HUDEP-2 (cell line): Measurements from ENCODE around the gene FBXO11.
A peak's percentile ranks its signal among the peaks of the same experiment; 100 is the strongest.
"Not testable (repeated sequence)": the region's sequence is repeated elsewhere in the genome, so short reads cannot be mapped to it uniquely, and the experiment has no call there.

ENCODE experiments used
- DNase-seq, 76 experiments: peaks; one replicate each; lab custom pipeline; 2025; ENCODE audit not compliant: unreplicated experiment in 76 of 76; lab: John Stamatoyannopoulos, UW

FBXO11 gene

DNA sequence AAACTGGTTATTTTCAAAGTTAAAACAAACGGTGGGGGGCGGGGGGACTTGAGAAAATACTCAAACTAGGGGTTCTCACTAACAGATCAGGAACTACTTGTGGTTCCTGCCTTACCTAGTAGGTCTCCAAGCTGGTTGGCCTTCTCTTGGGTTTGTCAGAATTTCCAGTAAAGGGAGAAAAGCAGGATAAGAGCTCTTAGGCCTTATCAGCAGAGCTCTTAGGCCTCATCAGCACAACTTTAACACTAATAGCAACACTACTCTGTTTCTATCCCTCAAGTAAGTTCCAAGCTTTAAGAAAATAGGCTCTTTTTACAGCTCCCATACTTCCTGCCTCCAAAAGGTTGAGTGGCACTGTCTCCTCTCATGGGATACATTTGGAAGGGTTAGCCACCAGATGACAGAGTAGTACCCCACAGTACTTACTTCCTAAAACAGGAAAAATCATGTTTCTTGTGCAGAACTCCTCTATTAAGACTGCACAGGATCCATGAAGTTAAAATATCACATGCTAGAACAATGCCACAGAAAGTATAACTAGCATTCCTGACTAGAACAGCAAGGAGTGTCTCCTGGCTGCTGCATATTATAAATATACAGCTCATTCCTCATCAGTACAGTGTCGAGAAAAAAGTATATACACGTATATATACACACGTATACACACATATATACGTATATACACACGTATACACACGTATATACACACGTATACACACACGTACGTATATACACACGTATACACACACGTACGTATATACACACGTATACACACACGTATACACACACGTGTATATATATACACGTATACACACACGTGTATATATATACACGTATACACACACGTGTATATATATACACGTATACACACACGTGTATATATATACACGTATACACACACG, 6.1 kb downstream of the FBXO11 start:
- DNase-seq: peak in 9 of 76 experiments; percentile 3 to 46 (median 22)

DNA sequence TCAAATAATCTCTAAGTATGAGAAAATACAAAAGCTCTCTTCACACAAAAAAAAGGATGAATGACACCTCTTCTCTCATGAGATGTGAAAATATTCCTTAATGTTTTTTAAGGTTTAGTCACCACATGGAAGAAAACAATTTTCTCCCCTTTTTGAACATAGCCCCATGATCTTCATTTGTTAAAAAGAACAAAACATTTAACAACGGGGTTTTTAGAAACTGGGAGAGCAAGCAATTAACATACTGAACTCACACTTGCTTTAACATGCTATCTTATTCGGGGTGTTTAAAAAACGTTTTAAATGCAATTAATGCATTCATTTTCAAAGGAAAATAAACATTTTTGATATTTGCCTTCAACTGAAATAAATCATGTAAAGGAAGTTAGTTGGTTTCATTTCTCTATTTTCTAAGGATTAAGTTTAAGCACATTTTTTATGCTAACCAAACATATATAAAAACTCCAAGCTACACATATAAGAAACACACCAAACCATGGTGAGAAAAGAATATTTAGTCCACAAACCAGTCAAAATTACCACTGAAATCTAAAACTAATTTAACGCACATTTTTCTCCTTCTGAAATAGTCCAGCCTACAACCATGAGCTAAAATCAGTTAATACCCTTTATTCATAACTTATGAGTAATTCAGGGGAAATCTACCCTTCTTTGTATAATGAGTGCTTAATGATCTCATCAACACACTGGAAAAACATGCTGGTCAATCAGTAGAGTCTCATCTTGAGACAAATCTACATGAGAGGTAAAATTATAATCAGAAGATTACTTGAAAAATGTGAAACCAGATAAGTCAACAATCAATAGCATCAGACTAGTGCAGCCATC, 8.2 kb downstream of the FBXO11 start:
- no peak for DNase-seq

GRCh38 chr2:47897191-47897882, 9.0 kb downstream of the FBXO11 start:
- DNase-seq: not testable (repeated sequence)

- DNase-seq: no peak
These were observed 9.8 kb downstream of the FBXO11 start for GRCh38 chr2:47896450-47896968.

- DNase-seq: peak in 3 of 76 experiments; percentile 6 to 8 (median 6)
These were observed 12.5 kb downstream of the FBXO11 start for GRCh38 chr2:47893771-47894170.

DNA sequence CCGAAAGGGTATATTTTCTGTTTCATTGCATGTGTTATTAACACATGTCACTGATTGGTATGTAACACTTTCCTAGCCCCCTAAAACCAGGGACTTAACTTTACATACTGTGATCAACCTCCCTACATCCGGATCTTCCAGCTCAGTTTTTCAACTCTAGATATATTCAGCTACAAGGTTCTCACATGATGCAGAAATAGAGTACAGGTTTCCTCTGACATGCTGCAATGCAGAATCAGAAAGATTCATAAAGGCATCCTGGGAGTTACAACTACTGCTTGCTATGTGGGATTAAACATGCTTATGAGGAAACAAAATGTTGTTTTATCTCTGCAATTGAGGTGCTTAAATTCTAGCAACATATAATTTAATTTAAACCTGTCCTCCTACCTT, 14.0 kb downstream of the FBXO11 start:
- DNase-seq: no peak

- no peak for DNase-seq
These were observed 14.6 kb downstream of the FBXO11 start for GRCh38 chr2:47891369-47892337.

DNA sequence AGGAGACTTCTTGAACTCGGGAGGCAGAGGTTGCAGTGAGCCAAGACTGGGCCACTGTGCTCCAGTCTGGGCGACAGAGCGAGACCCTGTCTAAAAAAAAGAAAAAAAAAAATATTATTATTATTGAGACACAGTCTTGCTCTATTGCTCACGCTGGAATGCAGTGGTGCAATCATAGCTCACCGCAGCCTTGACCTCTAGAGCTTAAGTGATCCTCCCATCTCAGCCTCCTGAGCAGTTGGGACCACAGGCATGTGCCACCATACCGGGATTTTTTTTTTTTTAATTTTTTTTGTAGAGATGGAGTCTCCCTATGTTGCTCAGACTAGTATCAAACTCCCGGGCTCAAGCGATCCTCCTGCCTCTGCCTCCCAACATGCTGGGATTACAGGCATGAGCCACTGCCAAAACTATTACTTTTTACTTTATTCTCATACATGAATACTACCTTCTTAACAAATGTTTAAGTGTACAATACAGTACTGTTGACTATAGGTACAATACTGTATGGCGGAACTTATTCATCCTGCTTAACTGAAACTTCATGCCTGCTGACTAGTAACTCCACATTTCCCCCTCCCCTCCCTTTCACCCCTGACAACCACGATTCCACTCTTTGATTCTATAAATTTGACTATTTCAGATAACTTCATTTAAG, 15.5 kb downstream of the FBXO11 start:
- DNase-seq: no peak

- DNase-seq: peak in 5 of 76 experiments; percentile 2 to 23 (median 12)
These were observed 17.6 kb downstream of the FBXO11 start for GRCh38 chr2:47888581-47889280.

DNA sequence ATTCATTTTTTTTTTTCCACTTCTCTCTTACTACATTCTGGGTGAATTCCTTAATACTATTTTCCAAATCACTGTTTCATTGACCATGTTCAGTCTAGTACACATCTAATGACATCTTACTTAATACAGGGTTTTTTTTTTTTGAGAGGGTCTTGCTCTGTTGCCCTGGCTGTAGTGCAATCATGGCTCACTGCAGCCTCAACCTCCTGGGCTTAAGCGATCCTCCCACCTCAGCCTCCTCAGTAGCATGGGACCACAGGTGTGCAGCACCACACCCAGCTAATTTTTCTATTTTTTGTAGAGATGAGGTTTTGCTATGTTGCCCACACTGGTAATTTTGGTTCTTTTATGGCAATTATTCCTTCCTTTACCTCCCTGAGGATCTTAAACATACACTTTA, 29.4 kb downstream of the FBXO11 start:
- no peak for DNase-seq

- DNase-seq: no peak
These were observed 33.4 kb downstream of the FBXO11 start for GRCh38 chr2:47872941-47873340.

GRCh38 chr2:47870641-47871540, 35.4 kb downstream of the FBXO11 start:
- no peak for DNase-seq

GRCh38 chr2:47869859-47870595, 36.3 kb downstream of the FBXO11 start:
- no peak for DNase-seq

- no peak for DNase-seq
These were observed 37.5 kb downstream of the FBXO11 start for GRCh38 chr2:47868611-47869352.

GRCh38 chr2:47867205-47867604, 39.1 kb downstream of the FBXO11 start:
- peak in 22 of 76 experiments; percentile 6 to 44 (median 28) for DNase-seq

DNA sequence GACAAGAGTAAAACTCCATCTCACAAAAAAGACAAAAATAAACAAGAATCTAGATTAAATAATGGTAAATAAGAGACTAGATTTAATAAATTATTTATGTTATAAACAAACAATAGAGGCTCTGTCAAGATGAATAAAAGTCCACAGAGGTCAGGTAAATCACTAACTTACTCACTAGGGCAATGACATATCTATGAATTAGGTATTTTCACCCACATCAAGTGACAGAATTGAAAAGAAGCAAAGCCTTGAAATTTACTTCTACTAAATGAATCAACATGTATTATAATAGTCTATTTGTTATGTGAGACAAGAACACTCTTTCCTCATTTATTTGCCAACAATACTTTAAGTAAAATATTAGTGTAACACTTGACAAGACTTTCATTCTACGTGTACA, 41.7 kb downstream of the FBXO11 start:
- DNase-seq: no peak
